K562 (cell line): ENCODE data around the gene CMBL. TPM values are rescaled to one million over a fixed set of nuclear protein-coding genes. Genes with fewer than 3 reads are reported as not detected.

Experiments
- CGGBP1 ChIP-seq: fragments of 250-450 bp; sonication (Bioruptor Pico); IDR thresholded peaks from 2 replicates; pipeline ENCODE4 v1.9.0; 2021; ENCODE audit warnings: mild to moderate bottlenecking
- E2F1 ChIP-seq: sonication (generic); formaldehyde crosslinking; IDR thresholded peaks from 2 replicates; pipeline ENCODE4 v1.8.1; 2023; ENCODE audit warnings: mild to moderate bottlenecking, missing genetic modification reagents, moderate library complexity
- FOXK2 ChIP-seq, 2 experiments: fragments of 450-650 bp; IDR thresholded peaks in 1 of 2; conservative IDR thresholded peaks in 1 of 2; 2 replicates each; pipeline ENCODE4 v1.6.1; 2016; ENCODE audit warnings: low read depth in 2 of 2, mild to moderate bottlenecking in 1 of 2
- KDM5B ChIP-seq: fragments of 200-600 bp; sonication (generic); IDR thresholded peaks from 2 replicates; pipeline ENCODE4 v1.6.1; 2012; ENCODE audit warnings: low read depth, mild to moderate bottlenecking, moderate library complexity, low read length, control low read depth, inconsistent platforms; ENCODE audit not compliant: insufficient replicate concordance
- MBD1 ChIP-seq: fragments of 250-450 bp; sonication (Bioruptor Pico); IDR thresholded peaks from 2 replicates; pipeline ENCODE4 v1.8.0; 2022; ENCODE audit warnings: inconsistent platforms
- NCOA6 ChIP-seq: fragments of 450-650 bp; IDR thresholded peaks from 2 replicates; pipeline ENCODE4 v1.6.1; 2017; ENCODE audit warnings: mild to moderate bottlenecking
- PTBP1 ChIP-seq: fragments of 200-400 bp; formaldehyde crosslinking; IDR thresholded peaks from 2 replicates; pipeline ENCODE4 v1.6.1; 2017; ENCODE audit warnings: low read depth, low read length
- SLC30A9 ChIP-seq: fragments of 250-450 bp; sonication (Bioruptor Pico); IDR thresholded peaks from 2 replicates; pipeline ENCODE4 v1.8.0; 2022; ENCODE audit warnings: mild to moderate bottlenecking, moderate library complexity
- SMAD2 ChIP-seq: fragments of 150-350 bp; IDR thresholded peaks from 2 replicates; pipeline ENCODE4 v1.6.1; 2014; ENCODE audit warnings: low read depth, mild to moderate bottlenecking, low read length
- STAT6 ChIP-seq: sonication (generic); formaldehyde crosslinking; IDR thresholded peaks from 2 replicates; pipeline ENCODE4 v1.8.1; 2023; ENCODE audit warnings: mild to moderate bottlenecking, missing genetic modification reagents
- TAF15 ChIP-seq: fragments of 200-400 bp; formaldehyde crosslinking; IDR thresholded peaks from 2 replicates; pipeline ENCODE4 v1.6.1; 2017; ENCODE audit warnings: mild to moderate bottlenecking, low read depth, low read length, moderate library complexity
- TAF9B ChIP-seq: fragments of 450-650 bp; IDR thresholded peaks from 2 replicates; pipeline ENCODE4 v1.6.1; 2018; ENCODE audit warnings: mild to moderate bottlenecking; ENCODE audit not compliant: partially characterized antibody
- U2AF2 ChIP-seq: fragments of 200-400 bp; formaldehyde crosslinking; optimal IDR thresholded peaks from 2 replicates; pipeline ENCODE3; 2017; ENCODE audit warnings: low read depth, mild to moderate bottlenecking, low read length
- ZBTB49 ChIP-seq: sonication (generic); formaldehyde crosslinking; IDR thresholded peaks from 2 replicates; pipeline ENCODE4 v1.8.0; 2022; ENCODE audit warnings: missing genetic modification reagents, mild to moderate bottlenecking, borderline replicate concordance
- ZC3H4 ChIP-seq: sonication (generic); formaldehyde crosslinking; IDR thresholded peaks from 2 replicates; pipeline ENCODE4 v1.9.0; 2021; ENCODE audit warnings: missing genetic modification reagents, borderline replicate concordance
- ZFP36 ChIP-seq: fragments of 150-350 bp; IDR thresholded peaks from 2 replicates; pipeline ENCODE4 v1.6.1; 2018; ENCODE audit warnings: low read length, low read depth; ENCODE audit not compliant: partially characterized antibody
- ZNF140 ChIP-seq: fragments of 250-450 bp; sonication (Bioruptor Pico); IDR thresholded peaks from 2 replicates; pipeline ENCODE4 v1.8.0; 2021; ENCODE audit warnings: moderate library complexity, mild to moderate bottlenecking, inconsistent platforms
- ZNF282 ChIP-seq: sonication (generic); formaldehyde crosslinking; IDR thresholded peaks from 2 replicates; pipeline ENCODE4 v1.8.1; 2023; ENCODE audit warnings: missing genetic modification reagents
- ZNF551 ChIP-seq: fragments of 250-450 bp; sonication (Bioruptor Pico); IDR thresholded peaks from 2 replicates; pipeline ENCODE4 v1.5.0; 2021; ENCODE audit warnings: mild to moderate bottlenecking, moderate library complexity
- ZNF75A ChIP-seq: fragments of 450-650 bp; formaldehyde crosslinking; IDR thresholded peaks from 2 replicates; pipeline ENCODE4 v1.4.0; 2020; ENCODE audit warnings: mild to moderate bottlenecking
- ZNF780A ChIP-seq: fragments of 250-450 bp; sonication (Bioruptor Pico); IDR thresholded peaks from 2 replicates; pipeline ENCODE4 v1.5.0; 2021; ENCODE audit warnings: mild to moderate bottlenecking
- polyA plus RNA-seq, 8 experiments: library from polyadenylated mRNA; depleted of rRNA in 4 of 8; stranded (reverse) in 5 of 8; unstranded in 3 of 8; fragments of >200 nt; fragmentation: Nextera tagmentation in 2 of 8; fragmentation: Illumina TruSeq in 1 of 8; extraction: Ambion mirVana in 2 of 8; extraction: Trizol in 1 of 8; gene quantifications; 2 replicates each; pipeline versions ENCODE4 v1.2.1 to v1.2.3, GENCODE V29; 2011 to 2014; ENCODE audit warnings: inconsistent platforms in 1 of 8, missing spikeins in 1 of 8
- total RNA-seq, 7 experiments: library from RNA; depleted of rRNA in 6 of 7; stranded (reverse); fragments of >200 nt in 6 of 7; fragmentation: Illumina TruSeq in 2 of 7; extraction: Trizol in 2 of 7; gene quantifications; 2 replicates each; pipeline versions ENCODE4 v1.2.1 to v1.2.3, GENCODE V29; 2011 to 2021; ENCODE audit warnings: low replicate concordance in 1 of 7

The CMBL gene
- total and polyA plus RNA-seq, 9 of the 15 experiments (the other 6 are each of a cell fraction or from before 2014, with no cell fraction given): 22.6 to 192 (median 71.1) TPM

GRCh38 chr5:10319202-10319851, 11.6 kb upstream of the CMBL start (continued):
- TF ChIP-seq TAF15 (no peak), MBD1 (no peak), NCOA6 (no peak), ZNF780A (CRISPR knock-in tag) (no peak), ZNF140 (no peak), FOXK2 (conservative IDR thresholded peaks at IDR 0.05 in 1 of 2, IDR thresholded peaks at IDR 0.05 in 1 of 2; ENCODE audit: low read depth in 2 of 2) (peak; percentile 29 to 36; a peak in 2 of 4 replicates), SLC30A9 (CRISPR knock-in tag) (no peak), ZBTB49 (CRISPR knock-in tag) (no peak), STAT6 (CRISPR knock-in tag) (no peak), U2AF2 (no peak), ZNF75A (CRISPR knock-in tag) (no peak), ZNF282 (CRISPR knock-in tag) (no peak), PTBP1 (no peak), ZC3H4 (CRISPR knock-in tag) (no peak), TAF9B (peak; percentile 45), ZFP36 (peak; percentile 80), SMAD2 (no peak), E2F1 (CRISPR knock-in tag) (no peak), ZNF551 (CRISPR knock-in tag) (no peak), KDM5B (peak; percentile 70), CGGBP1 (CRISPR knock-in tag) (no peak)
